ENCODE data around the gene NBAS.
"Not testable (repeated sequence)": the region's sequence is repeated elsewhere in the genome, so short reads cannot be mapped to it uniquely, and the experiment has no call there.

NBAS gene

DNA sequence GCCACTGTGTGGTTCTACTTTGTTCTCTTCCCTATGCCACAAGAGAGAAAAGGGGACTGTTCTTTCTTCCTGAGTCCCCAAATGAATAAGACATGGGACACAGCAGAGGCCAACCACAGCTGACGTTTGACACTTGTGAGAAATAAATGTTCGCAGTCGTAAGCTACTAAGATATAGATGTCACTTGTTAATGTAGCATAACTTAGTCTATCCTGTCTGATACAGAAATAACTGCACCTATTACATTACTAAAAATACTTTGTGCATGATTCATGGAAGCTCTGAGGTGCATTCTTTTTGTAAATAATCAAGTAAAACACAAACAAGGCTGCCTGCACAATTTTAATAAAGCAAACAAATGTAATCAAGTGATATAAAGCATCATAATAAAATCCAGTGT, 148.8 kb downstream of the NBAS start:
- DNase-seq (ENCODE audit: low read depth), result no peak

DNA sequence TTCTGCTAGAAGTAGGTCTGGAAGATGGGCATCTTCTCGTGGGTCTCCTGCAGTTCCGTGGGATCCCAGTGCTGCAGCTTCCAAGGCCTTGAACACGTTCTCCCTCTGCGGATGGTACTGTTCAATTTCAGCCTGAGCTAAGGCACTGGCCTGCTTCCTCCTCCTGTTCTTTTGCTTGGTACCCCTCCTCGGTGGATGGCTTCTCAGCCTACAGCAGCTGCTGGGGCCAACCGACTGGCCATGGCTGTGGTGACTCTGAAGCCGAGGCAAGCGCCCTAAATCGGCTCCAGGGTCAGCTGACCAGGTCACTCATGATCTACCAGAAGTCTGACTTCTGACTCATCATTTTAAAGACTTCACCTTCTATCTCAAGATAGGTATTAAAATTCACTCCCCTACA, 150.2 kb downstream of the NBAS start:
- DNase-seq (ENCODE audit: low read depth), result no peak

DNA sequence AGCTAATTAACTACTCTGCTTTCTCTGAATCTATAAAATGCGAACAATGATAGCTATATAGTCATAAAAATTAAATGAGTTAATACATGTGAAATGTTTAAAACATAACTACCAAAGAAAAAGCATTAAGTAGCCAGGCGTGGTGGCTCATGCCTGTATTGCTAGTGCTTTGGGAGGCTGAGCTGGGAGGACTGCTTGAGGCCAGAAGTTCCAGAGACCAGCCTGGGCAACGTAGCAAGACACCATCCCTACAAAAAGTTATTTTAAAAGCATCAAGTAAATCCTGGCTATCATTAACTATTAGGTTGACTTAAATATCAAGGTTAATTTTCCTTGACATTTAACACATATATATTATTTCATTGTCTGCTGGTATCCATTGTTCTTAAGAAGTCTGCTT, 152.4 kb downstream of the NBAS start:
- no peak for DNase-seq (ENCODE audit: low read depth)

DNA sequence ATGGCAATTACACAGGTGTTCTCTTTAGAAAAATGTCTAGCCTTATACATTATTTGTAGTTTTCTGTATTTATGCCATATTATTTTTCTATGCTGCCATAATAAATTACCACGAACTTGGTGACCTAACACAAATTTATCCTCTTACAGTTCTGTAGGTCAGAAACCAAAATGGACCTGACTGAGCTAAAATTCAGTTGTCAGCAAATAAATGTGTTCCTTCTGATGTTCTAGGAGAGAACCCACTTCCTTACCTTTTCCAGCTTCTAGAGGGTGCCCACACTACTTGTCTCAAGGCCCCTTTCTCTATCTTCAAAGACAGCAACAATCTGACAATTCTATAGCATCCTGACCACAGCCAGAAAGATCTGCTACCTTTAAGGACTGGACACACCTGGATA, 153.5 kb downstream of the NBAS start:
- no peak for DNase-seq (ENCODE audit: low read depth)

DNA sequence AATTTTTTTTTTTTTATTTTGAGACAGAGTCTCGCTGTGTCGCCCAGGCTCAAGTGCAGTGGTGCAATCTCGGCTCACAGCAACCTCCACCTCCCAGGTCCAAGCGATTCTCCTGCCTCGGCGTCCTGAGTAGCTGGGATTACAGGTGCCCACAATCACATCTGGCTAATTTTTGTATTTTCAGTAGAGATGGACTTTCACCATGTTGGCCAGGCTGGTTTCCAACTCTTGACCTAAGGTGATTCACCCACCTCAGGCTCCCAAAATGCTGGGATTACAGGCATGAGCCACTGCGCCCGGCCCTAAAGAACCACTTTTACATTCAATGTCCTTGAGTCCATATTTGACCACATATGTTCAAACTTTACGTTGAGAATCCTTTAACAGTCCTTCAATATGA, 156.6 kb downstream of the NBAS start:
- DNase-seq (ENCODE audit: low read depth), result not testable (repeated sequence)

DNA sequence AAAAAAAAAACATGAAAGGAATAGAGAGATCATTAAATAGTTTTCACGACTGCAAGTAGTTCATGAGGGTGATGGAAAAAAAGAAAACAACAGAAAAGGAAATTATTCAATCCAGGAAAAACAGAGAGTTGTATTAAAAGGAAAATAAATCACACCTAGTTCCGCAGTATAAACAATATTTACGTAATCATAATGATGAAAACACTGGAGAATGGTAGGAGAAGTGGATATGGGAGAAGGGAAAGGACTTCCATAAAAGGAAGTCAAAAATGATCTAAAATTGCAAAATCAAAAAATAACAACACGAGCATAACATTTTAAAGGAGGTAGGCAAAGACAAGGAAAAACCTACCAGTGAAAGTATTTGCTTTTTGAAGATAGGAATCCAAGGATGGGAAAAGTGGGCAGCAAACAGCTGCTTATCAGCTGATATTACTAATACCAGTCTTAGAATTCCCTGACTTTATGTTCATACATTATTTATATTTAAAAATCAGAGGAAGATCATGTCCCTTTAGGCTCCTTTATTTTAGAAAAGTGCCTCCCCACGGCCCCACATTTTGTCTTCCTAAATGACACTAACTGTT, 160.8 kb downstream of the NBAS start:
- DNase-seq (ENCODE audit: low read depth), result no peak

DNA sequence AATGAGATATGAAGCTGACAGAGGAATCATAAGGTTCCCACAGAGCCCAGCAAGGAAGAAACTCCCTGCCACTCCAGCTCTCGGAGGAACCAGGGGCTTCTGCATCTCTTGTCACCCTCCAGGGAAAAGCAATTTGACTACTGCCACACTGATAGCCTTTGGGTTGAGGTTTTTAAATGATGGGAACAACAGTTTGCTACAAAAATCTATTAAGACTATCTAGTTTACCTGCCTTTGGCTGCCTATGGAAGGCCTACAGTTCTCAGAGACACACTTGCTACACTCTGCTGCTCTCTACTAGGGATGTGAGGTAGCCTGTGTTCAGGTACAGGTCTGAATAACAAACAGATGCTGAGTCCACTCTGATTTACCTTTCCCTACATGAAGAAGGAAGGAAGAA, 161.9 kb downstream of the NBAS start:
- no peak for DNase-seq (ENCODE audit: low read depth)

DNA sequence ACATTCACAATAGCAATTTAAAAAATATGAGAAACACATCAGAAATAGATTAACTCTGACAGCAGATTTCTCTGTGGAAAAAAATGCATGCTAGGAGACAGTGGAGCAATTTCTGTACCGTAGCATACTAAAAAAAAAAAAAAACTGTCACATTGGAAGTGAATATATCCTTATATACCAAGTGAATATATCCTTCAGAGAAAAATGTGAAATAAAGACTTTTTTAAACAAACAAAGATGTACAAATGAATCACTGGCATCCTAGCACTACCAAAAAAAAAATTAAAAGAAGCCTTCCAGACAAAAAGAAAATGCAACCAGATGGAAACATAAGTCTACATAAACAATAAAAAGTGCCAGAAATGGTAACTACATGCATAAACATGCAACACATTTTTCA, 169.4 kb downstream of the NBAS start:
- DNase-seq (ENCODE audit: low read depth), result no peak

DNA sequence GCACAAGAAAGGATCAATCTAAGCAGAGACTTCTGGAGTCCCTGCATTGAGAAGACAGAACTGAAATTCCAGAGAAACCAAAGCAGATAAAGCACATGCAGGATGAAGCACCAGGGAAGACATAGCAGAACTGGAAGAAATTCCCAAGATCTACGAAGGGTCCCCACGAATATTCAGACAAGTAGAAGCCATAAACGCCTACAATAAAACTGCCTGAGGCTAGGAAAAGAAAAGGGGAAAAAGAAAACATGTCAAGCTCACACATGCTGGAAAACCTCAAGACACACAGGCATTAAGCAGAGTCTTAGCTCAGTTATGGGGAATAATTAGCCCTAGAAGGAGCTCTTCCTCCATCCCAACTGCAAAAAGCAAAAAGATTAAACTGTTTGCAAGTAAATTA, 171.2 kb downstream of the NBAS start:
- peak; percentile 10 for DNase-seq (ENCODE audit: low read depth)

DNA sequence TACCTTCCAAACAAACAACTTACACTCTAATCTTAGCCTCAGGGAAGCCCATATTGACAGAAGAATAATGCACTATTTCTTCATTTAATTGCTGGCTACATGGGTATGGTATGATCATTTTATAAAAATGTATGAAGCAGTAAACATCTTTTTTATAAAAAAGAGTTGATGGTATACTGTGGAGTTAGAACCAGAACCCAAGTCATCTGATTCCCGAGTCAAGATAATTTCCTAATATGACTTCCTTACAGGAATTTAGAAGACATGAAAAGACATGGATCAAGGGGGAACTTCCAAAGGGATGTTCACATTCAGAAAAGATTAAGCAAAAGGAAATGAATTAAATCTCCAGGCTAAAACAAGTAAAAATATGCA, 171.8 kb downstream of the NBAS start:
- no peak for DNase-seq (ENCODE audit: low read depth)

DNA sequence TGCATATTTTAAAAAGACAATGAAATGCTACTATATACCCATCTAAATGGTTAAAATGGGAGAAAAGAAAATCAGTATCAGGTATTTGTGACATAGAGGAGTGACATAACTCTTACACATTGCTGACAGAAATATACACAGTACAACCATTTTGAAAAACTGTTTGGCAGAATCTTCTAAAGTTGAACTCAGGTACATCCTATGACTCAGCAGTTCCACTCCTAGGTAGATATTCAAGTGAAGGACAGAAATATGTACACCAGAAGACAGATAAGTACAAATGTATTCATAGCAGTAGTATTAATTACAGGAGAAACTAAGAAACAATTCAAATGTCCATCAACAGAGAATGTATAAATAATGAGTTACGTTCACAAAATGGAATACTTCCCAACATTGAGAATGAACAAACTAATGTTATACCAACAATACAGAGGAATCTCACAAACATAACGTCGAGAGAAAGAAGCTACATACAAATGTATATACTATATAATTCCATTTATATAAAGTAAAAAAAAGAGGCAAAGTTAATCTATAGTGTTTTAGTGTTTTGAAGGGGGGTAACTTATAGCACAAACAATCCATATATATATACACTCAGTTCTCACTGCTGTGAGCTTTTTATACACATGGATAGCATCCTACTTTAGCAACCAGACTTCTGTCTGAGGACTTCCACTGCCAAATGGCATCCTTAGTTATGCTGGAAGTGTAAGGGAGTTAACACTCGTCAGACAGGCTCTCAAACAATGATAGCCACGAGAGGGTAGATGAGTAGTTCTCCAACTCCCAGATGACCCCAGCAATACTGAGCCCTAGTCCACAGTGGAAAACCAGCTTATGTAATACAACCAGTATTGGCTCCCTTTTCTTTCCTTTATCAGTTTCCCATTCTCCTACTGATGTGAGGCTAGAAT, 172.5 kb downstream of the NBAS start:
- no peak for DNase-seq (ENCODE audit: low read depth)

DNA sequence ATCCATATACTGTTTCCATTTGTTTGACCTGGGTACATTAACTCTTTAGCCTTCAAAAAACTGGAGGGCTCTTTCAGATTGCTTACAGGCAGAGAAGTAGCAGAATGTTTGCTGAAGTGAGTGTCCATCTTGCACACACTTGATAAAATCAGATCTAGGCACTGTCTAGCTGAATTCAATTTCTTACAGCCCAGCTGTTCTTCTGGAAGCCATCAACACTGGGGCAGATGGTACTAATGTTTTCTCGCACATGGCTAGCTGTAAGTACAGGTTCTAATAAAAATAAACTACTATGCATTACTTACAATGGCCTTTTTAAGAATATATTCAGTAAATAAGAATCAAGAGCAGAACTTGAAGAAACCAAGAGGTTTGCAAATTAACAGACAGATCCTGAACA, 175.9 kb downstream of the NBAS start:
- no peak for DNase-seq (ENCODE audit: low read depth)

DNA sequence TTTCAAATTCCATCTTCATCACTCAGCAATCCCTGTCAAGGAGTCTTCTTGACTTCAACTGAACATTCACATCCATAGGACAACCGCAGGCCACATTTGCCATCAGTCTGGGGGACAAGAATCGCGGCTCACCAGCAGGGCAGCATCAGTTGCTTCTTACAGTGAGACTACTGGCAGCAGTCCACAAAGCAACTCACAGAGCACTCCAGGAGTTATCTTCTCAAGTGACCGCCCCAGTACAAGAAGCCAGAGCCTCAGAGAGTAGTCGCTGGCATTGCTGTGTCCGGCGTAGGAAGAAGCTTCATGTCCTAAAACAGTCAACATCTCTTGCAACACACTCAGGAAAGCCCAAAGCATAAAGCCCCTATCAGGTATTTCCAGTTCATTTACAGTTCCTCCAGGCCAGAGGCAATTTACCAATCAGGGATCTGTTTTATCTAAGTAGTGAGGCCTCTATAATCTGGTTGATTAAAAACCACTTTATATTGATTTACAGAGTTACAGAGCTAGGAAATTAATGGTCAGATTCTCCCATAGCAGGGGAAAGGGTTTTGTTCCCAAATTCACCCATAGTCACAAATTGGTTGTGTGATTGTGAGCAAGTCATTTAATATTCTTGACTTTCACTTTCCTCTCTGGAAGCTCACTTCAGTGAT, 177.3 kb downstream of the NBAS start:
- DNase-seq (ENCODE audit: low read depth), result no peak

DNA sequence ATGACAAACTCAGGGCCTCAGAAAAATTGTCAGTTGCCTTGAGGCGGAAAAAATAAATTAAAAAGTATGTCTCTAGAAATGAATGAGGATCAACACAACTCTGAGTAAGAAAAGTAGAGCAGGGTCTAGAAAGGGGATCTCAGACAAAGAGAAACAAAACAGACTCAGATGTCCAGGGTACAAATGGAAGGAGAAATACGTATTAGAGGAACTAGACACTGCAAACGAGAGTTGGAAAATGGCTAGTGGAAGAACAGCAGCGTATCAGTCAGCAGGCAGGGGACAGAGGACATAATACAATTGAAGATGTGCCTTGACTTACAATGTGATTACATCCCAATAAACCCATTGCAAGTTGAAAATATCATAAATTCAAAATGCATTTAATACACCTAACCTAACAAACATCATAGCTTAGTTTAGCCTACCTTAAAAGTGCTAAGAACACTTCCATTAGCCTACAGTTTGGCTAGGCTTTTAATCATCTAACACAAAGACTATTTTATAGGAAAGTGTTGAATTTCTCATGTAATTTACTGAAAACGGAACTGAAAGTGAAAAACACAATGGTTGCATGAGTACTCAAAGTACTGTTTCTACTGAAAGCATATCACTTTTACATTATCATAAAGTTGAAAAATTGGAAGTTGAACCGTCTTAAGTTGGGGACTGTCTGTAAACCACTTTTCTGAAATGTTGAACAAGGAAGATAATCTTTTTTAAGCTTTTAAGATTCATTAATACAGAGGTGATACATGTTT, 182.8 kb downstream of the NBAS start:
- DNase-seq (ENCODE audit: low read depth), result no peak

DNA sequence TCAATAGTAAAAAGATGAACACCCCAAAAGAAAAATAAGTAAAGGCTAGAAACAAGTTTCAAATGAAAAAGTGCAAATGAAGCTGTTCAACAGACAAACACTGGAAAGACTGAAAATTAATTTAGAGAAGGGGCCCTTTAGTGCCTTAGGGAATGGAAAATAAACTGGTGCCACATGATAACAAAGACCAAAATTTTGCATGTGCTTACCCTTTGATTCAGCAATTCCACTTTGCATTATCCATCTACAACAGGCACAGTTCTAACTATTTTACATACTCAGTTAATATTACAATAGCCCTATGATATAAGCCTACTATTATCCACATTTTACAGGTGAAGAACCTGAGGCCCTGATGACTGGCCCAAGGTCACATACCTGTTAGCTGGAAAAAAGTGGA, 183.9 kb downstream of the NBAS start:
- no peak for DNase-seq (ENCODE audit: low read depth)

DNA sequence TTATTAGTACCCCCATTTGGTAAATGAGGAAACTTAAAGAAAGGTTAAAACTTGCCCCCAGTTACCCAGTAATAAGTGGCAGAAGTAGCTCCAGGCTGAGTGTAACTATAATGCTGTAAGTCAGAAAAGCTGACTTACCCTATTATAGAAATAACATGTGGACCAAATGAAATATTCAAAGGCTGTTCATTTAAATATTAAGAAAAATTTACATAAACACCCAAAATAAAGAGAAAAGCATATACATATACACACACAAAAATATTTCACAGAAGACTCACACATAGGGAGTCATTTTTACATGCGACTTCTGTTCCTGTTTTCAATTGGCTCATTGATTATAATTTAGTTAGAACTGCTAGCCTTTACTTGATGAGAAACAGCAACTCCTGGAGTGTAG, 189.1 kb downstream of the NBAS start:
- no peak for DNase-seq (ENCODE audit: low read depth)

DNA sequence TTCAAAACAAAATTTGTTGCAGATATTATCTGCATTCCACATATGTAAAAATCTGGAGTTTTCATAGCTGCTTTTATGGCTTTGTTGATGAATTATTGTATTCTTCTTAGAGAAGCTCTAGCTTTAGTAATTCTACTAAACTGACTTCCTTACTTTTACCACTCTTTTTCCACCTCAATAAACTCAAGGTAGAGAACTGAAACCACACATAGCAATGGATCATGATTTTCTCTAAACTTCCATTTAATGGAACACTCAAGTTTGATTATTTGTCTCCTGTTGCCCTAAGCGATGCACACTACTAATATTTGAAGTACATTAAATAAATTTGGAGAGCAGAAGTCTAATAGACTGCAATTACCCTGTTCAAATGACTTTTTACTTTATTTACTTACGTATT, 192.0 kb downstream of the NBAS start:
- no peak for DNase-seq (ENCODE audit: low read depth)

DNA sequence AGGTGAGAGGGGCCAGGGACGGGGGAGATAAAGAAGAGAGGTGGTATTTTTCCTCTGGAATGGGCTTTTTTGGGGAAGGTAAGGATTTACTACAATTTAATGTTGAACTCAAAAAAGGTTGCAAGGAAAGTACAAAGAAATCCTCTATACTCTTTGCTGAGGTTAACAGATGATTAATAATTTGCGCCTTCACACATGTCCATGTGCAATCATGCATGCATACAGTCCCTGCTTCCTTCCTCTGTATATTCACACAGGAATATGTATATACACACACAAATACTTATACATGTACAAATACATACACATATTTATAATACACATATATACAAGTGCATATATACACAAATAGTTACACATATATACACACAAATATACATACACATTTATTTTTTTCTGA, 193.4 kb downstream of the NBAS start:
- DNase-seq (ENCODE audit: low read depth), result no peak

DNA sequence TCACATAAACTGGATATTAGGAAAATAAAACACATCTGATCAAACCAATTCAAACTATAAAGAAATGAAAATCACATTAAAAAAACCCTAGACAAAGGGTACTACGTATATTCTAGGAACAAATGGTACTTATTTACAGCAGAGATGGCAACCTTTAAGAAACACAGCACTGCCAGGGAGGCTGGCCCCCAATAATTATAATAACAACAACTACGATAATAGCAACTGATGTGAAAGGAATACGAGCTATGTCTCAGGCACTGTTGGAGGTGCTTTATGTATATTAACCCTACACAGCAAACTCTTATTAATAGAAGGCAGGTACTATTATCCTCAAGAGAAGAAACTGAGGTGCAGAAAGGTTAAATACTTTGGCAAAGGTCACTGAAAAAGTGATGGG, 193.9 kb downstream of the NBAS start:
- DNase-seq (ENCODE audit: low read depth), result no peak

DNA sequence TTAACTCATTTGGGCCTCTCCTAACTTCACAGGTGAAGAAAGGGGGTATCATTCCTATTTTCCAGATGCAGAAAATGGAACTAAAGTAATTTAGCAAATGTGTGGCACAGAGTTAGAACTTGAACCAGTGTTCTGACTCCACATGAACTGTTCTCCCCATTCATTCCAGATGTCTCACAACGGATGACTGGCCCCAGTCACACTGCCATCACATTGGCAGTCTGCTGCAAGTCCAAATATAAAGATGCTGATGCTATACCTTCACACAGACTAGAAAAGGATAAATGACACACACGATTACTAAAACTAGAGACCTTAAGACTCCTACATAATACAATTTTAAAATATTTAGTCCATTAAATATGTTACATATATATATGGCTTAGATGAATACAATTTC, 195.7 kb downstream of the NBAS start:
- DNase-seq (ENCODE audit: low read depth), result no peak

DNA sequence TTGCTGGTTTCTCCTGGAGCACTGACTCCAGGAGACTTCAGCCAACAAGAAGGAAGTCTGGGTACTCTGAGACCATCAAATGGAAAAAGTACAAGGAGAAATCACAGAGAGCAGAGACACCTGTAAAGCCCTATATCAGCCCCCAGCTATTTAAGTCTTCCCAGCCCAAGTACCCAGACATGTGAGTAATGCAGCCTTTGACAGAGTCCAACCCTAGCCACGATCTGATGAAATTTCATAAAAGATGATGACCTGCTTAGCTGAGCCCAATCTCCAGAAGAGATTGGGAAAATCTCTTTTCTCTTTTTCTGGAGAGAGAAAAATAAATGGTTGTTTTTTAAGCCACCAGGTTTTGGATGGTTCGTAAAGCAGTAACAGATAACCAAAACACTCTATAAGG, 196.6 kb downstream of the NBAS start:
- DNase-seq (ENCODE audit: low read depth), result no peak

DNA sequence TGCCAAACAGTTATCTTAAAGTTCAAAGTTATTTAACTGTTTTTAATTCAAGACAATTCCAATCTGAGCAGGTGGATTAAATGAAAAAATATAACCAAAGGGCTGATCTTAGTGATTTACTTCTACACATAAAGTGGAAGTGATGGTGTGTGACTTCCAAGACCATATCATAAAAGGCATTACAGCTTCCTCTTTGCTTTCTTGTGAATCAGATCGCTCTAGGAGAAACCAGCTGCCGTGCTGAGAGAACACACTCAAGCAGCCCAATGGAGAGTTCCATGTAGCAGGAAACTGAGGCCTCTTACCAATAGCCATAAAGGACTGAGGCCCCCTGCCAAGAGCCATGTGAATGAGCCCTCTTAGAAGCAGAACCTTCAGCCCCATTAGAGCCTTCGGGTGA, 197.4 kb downstream of the NBAS start:
- no peak for DNase-seq (ENCODE audit: low read depth)

DNA sequence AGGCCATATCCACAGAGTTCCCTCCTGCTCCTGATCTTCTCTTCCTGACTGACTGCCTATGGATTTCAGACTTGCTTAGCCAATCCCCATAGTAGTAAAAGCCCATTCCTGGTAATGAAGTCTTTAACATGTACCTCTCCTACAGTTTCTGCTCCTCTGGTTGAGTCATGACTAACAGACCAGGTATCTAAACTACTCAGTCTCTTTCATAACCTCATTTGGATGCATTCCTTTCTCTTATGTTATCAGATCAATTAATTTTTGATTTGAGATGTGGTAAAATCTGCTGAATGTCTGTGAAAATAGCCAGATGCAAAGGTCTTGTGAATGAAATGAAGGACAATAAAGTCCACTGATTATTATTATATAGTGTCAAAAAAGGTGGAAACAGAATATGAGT, 198.0 kb downstream of the NBAS start:
- DNase-seq (ENCODE audit: low read depth), result peak; percentile 73
